H1 (cell line): ENCODE data around the gene DAW1.
"Not testable (repeated sequence)": the region's sequence is repeated elsewhere in the genome, so short reads cannot be mapped to it uniquely, and the experiment has no call there.

Experiments used
- GABPA ChIP-seq: IDR thresholded peaks from 2 replicates; pipeline ENCODE4 v1.6.1; 2011; ENCODE audit warnings: mild to moderate bottlenecking, low read length, moderate library complexity, borderline replicate concordance; ENCODE audit not compliant: insufficient read depth
- POLR2A ChIP-seq, 2 experiments: IDR thresholded peaks; 1 replicate in 1 of 2; 2 replicates in 1 of 2; pipeline ENCODE4 v1.6.1; 2011; ENCODE audit warnings: low read depth in 2 of 2, low read length in 2 of 2, mild to moderate bottlenecking in 2 of 2; ENCODE audit errors: control extremely low read depth in 1 of 2
- YY1 ChIP-seq: IDR thresholded peaks from 2 replicates; pipeline ENCODE4 v1.6.1; 2011; ENCODE audit warnings: low read depth, mild to moderate bottlenecking, low read length

- TF ChIP-seq POLR2A (IDR thresholded peaks at IDR 0.05; ENCODE audit: control extremely low read depth in 1 of 2, low read depth in 2 of 2, low read length in 2 of 2); YY1; GABPA: not testable (repeated sequence)
Observed at GRCh38 chr2:227936249-227936648, 64.8 kb downstream of the DAW1 start.
